Measurements from ENCODE around the gene ABHD2.

The ABHD2 gene

GRCh38 chr15:89155656-89156055, 67.4 kb downstream of the ABHD2 start:
- ATAC-seq (replicated peaks) (no peak), DNase-seq (no peak)
- H3K27me3 Mint-ChIP-seq = no peaks in the 10 kb centered on the region
- H3K27ac Mint-ChIP-seq = no peak overlapping the region
- no peaks in the 10 kb centered on the region for H3K9me3 Mint-ChIP-seq
- peaks cover 23 to 38% of the 10 kb centered on the region in 2 donors for H3K36me3 Mint-ChIP-seq
- H3K4me1 Mint-ChIP-seq = peaks cover 0 to 5% of the 10 kb centered on the region in 2 donors
- H3K4me3 Mint-ChIP-seq = no peak overlapping the region

GRCh38 chr15:89157061-89157460, 68.8 kb downstream of the ABHD2 start:
- DNase-seq = no peak
- H3K9me3 Mint-ChIP-seq = no peaks in the 10 kb centered on the region
- H3K27me3 Mint-ChIP-seq = no peaks in the 10 kb centered on the region
- ATAC-seq (replicated peaks) = no peak
- H3K27ac Mint-ChIP-seq = no peak overlapping the region
- H3K36me3 Mint-ChIP-seq = peaks cover 15 to 34% of the 10 kb centered on the region in 2 donors
- no peaks in the 10 kb centered on the region for H3K4me1 Mint-ChIP-seq
- no peak overlapping the region for H3K4me3 Mint-ChIP-seq

GRCh38 chr15:89157918-89158564, 69.8 kb downstream of the ABHD2 start:
- no peaks in the 10 kb centered on the region for H3K27me3 Mint-ChIP-seq
- ATAC-seq (replicated peaks) (no peak), DNase-seq (no peak)
- H3K36me3 Mint-ChIP-seq = peaks cover 16 to 38% of the 10 kb centered on the region in 2 donors
- H3K9me3 Mint-ChIP-seq = no peaks in the 10 kb centered on the region
- no peak overlapping the region for H3K4me3 Mint-ChIP-seq
- no peak overlapping the region for H3K27ac Mint-ChIP-seq
- no peaks in the 10 kb centered on the region for H3K4me1 Mint-ChIP-seq

GRCh38 chr15:89161666-89162065, 73.4 kb downstream of the ABHD2 start:
- ATAC-seq (replicated peaks) (no peak), DNase-seq (no peak)
- H3K4me1 Mint-ChIP-seq = peaks cover 0 to 2% of the 10 kb centered on the region in 2 donors
- H3K36me3 Mint-ChIP-seq = peaks cover 7 to 28% of the 10 kb centered on the region in 2 donors
- no peak overlapping the region for H3K4me3 Mint-ChIP-seq
- no peaks in the 10 kb centered on the region for H3K9me3 Mint-ChIP-seq
- no peaks in the 10 kb centered on the region for H3K27me3 Mint-ChIP-seq
- no peak overlapping the region for H3K27ac Mint-ChIP-seq

- DNase-seq (no peak), ATAC-seq (replicated peaks) (no peak)
- peaks cover 10 to 20% of the 10 kb centered on the region in 2 donors for H3K4me1 Mint-ChIP-seq
- peaks cover 5 to 16% of the 10 kb centered on the region in 2 donors for H3K36me3 Mint-ChIP-seq
- no peaks in the 10 kb centered on the region for H3K27me3 Mint-ChIP-seq
- H3K9me3 Mint-ChIP-seq = no peaks in the 10 kb centered on the region
- H3K4me3 Mint-ChIP-seq = no peak overlapping the region
- H3K27ac Mint-ChIP-seq = no peak overlapping the region
Observed at GRCh38 chr15:89163271-89164055, 75.2 kb downstream of the ABHD2 start.

- peaks cover 4 to 21% of the 10 kb centered on the region in 2 donors for H3K36me3 Mint-ChIP-seq
- ATAC-seq (replicated peaks) (no peak), DNase-seq (no peak)
- no peak overlapping the region for H3K4me3 Mint-ChIP-seq
- no peaks in the 10 kb centered on the region for H3K9me3 Mint-ChIP-seq
- H3K27me3 Mint-ChIP-seq = no peaks in the 10 kb centered on the region
- no peak overlapping the region for H3K27ac Mint-ChIP-seq
- H3K4me1 Mint-ChIP-seq = peaks cover 10 to 22% of the 10 kb centered on the region in 2 donors
Observed at GRCh38 chr15:89164712-89165211, 76.5 kb downstream of the ABHD2 start.

GRCh38 chr15:89165677-89166076, 77.4 kb downstream of the ABHD2 start:
- H3K27me3 Mint-ChIP-seq = no peaks in the 10 kb centered on the region
- peaks cover 6 to 23% of the 10 kb centered on the region in 2 donors for H3K36me3 Mint-ChIP-seq
- no peak for ATAC-seq (replicated peaks)
- DNase-seq = no peak
- no peak overlapping the region for H3K27ac Mint-ChIP-seq
- H3K9me3 Mint-ChIP-seq = no peaks in the 10 kb centered on the region
- H3K4me1 Mint-ChIP-seq = peaks cover 10 to 22% of the 10 kb centered on the region in 2 donors
- H3K4me3 Mint-ChIP-seq = no peak overlapping the region

GRCh38 chr15:89167267-89168176, 79.3 kb downstream of the ABHD2 start:
- H3K4me3 Mint-ChIP-seq = peak overlapping the region; percentile 14 to 68
- H3K36me3 Mint-ChIP-seq = peaks cover 4 to 15% of the 10 kb centered on the region in 2 donors
- peak overlapping the region; percentile 85 for H3K27ac Mint-ChIP-seq
- H3K27me3 Mint-ChIP-seq = no peaks in the 10 kb centered on the region
- peaks cover 10 to 22% of the 10 kb centered on the region in 2 donors for H3K4me1 Mint-ChIP-seq
- H3K9me3 Mint-ChIP-seq = no peaks in the 10 kb centered on the region
- peak; percentile 44 for DNase-seq
- peak; percentile 88 to 89 for ATAC-seq (replicated peaks)

- Mint-ChIP-seq H3K9me3 (no peaks in the 10 kb centered on the region), H3K4me3 (no peak overlapping the region), H3K4me1 (peaks cover 10 to 22% of the 10 kb centered on the region in 2 donors), H3K27ac (peak overlapping the region; percentile 31), H3K36me3 (peaks cover 4 to 10% of the 10 kb centered on the region in 2 donors), H3K27me3 (no peaks in the 10 kb centered on the region)
- DNase-seq = no peak
- no peak for ATAC-seq (replicated peaks)
Observed at GRCh38 chr15:89168316-89168833, 80.1 kb downstream of the ABHD2 start.

GRCh38 chr15:89170364-89170763, 82.1 kb downstream of the ABHD2 start:
- Mint-ChIP-seq H3K9me3 (no peaks in the 10 kb centered on the region), H3K36me3 (peaks cover 5 to 11% of the 10 kb centered on the region in 2 donors), H3K4me3 (no peak overlapping the region), H3K27me3 (no peaks in the 10 kb centered on the region), H3K4me1 (peaks cover 10 to 22% of the 10 kb centered on the region in 2 donors), H3K27ac (no peak overlapping the region)
- ATAC-seq (replicated peaks) (no peak), DNase-seq (no peak)

- H3K9me3 Mint-ChIP-seq = no peaks in the 10 kb centered on the region
- H3K4me1 Mint-ChIP-seq = peaks cover 10 to 22% of the 10 kb centered on the region in 2 donors
- H3K27ac Mint-ChIP-seq = no peak overlapping the region
- DNase-seq (no peak), ATAC-seq (replicated peaks) (no peak)
- H3K27me3 Mint-ChIP-seq = no peaks in the 10 kb centered on the region
- peaks cover 6 to 19% of the 10 kb centered on the region in 2 donors for H3K36me3 Mint-ChIP-seq
- H3K4me3 Mint-ChIP-seq = no peak overlapping the region
Observed at GRCh38 chr15:89171136-89172072, 83.1 kb downstream of the ABHD2 start.

GRCh38 chr15:89172921-89173320, 84.7 kb downstream of the ABHD2 start:
- peaks cover 14 to 28% of the 10 kb centered on the region in 2 donors for H3K36me3 Mint-ChIP-seq
- no peak for ATAC-seq (replicated peaks)
- H3K27me3 Mint-ChIP-seq = no peaks in the 10 kb centered on the region
- no peaks in the 10 kb centered on the region for H3K9me3 Mint-ChIP-seq
- no peak overlapping the region for H3K27ac Mint-ChIP-seq
- no peak overlapping the region for H3K4me3 Mint-ChIP-seq
- no peak for DNase-seq
- peaks cover 7 to 14% of the 10 kb centered on the region in 2 donors for H3K4me1 Mint-ChIP-seq

- Mint-ChIP-seq H3K36me3 (peaks cover 23 to 30% of the 10 kb centered on the region in 2 donors), H3K27ac (no peak overlapping the region), H3K4me3 (no peak overlapping the region), H3K4me1 (peaks cover 14 to 22% of the 10 kb centered on the region in 2 donors), H3K27me3 (no peaks in the 10 kb centered on the region), H3K9me3 (no peaks in the 10 kb centered on the region)
- DNase-seq (no peak), ATAC-seq (replicated peaks) (no peak)
Observed at GRCh38 chr15:89174476-89174875, 86.2 kb downstream of the ABHD2 start.
